Activated T-cell treated with anti-CD3 and anti-CD28 coated beads, Interleukin-2, amount 50 U/mL, for 48 hours (primary cell): ENCODE data around the gene SLC28A2.
A peak's percentile ranks its signal among the peaks of the same experiment; 100 is the strongest.
"Not testable (repeated sequence)": the region's sequence is repeated elsewhere in the genome, so short reads cannot be mapped to it uniquely, and the experiment has no call there.

ENCODE experiments used
- DNase-seq, 2 experiments: peaks; one replicate each; pipeline ENCODE4 v3.0.0-alpha.2; 2020

SLC28A2 gene

GRCh38 chr15:45251888-45252287 lies at the start of gene SLC28A2:
Gene SLC28A2, plus strand, starts transcription at chr15:45252234. Its CDS starts 982 bp downstream, at chr15:45253216.
- DNase-seq, result no peak

GRCh38 chr15:45203182-45203581 lies 48.9 kb upstream of the SLC28A2 start:
- DNase-seq, result no peak

GRCh38 chr15:45205192-45205591 lies 46.8 kb upstream of the SLC28A2 start:
- DNase-seq, result peak; percentile 77 to 78

GRCh38 chr15:45212493-45212892 lies 39.5 kb upstream of the SLC28A2 start:
- DNase-seq, result no peak

GRCh38 chr15:45221053-45221599 lies 30.9 kb upstream of the SLC28A2 start:
- no peak for DNase-seq

GRCh38 chr15:45221967-45222366 lies 30.1 kb upstream of the SLC28A2 start:
- no peak for DNase-seq

- DNase-seq, result no peak
Measured at GRCh38 chr15:45224621-45225217, 27.3 kb upstream of the SLC28A2 start.

- DNase-seq, result no peak
Measured at GRCh38 chr15:45225506-45226273, 26.3 kb upstream of the SLC28A2 start.

- DNase-seq, result no peak
Measured at GRCh38 chr15:45228931-45229330, 23.1 kb upstream of the SLC28A2 start.

- DNase-seq, result no peak
Measured at GRCh38 chr15:45230245-45230965, 21.6 kb upstream of the SLC28A2 start.

- no peak for DNase-seq
Measured at GRCh38 chr15:45231132-45231531, 20.9 kb upstream of the SLC28A2 start.

- DNase-seq, result no peak
Measured at GRCh38 chr15:45231864-45232562, 20.0 kb upstream of the SLC28A2 start.

- no peak for DNase-seq
Measured at GRCh38 chr15:45234562-45235235, 17.3 kb upstream of the SLC28A2 start.

GRCh38 chr15:45236806-45237205 lies 15.2 kb upstream of the SLC28A2 start:
- not testable (repeated sequence) for DNase-seq

- peak; percentile 21 to 22 for DNase-seq
Measured at GRCh38 chr15:45242289-45242688, 9.7 kb upstream of the SLC28A2 start.

GRCh38 chr15:45249125-45249780 lies 2.8 kb upstream of the SLC28A2 start:
- DNase-seq, result no peak

GRCh38 chr15:45253330-45253729 lies 1.3 kb downstream of the SLC28A2 start:
- DNase-seq, result no peak

- DNase-seq, result no peak
Measured at GRCh38 chr15:45254405-45254804, 2.4 kb downstream of the SLC28A2 start.

GRCh38 chr15:45254824-45255223 lies 2.8 kb downstream of the SLC28A2 start:
- not testable (repeated sequence) for DNase-seq

- DNase-seq, result no peak
Measured at GRCh38 chr15:45259796-45260195, 7.8 kb downstream of the SLC28A2 start.

- no peak for DNase-seq
Measured at GRCh38 chr15:45262906-45263461, 10.9 kb downstream of the SLC28A2 start.
